ENCODE results near the gene TRH.
"Not testable (repeated sequence)": the region's sequence is repeated elsewhere in the genome, so short reads cannot be mapped to it uniquely, and the experiment has no call there.

The TRH gene

GRCh38 chr3:129996073-129996472 is 21.6 kb downstream of the TRH start:
- no peak for TF ChIP-seq CTCF (IDR thresholded peaks at IDR 0.05; ENCODE audit: insufficient read depth, low read depth, low read length, missing control alignments)
- no peak for DNase-seq (ENCODE audit: low read depth)
- no peak overlapping the region for H3K4me3 ChIP-seq (ENCODE audit: low read length)

GRCh38 chr3:129999176-129999575 is 24.7 kb downstream of the TRH start:
- not testable (repeated sequence) for H3K4me3 ChIP-seq (ENCODE audit: low read length); DNase-seq (ENCODE audit: low read depth)

GRCh38 chr3:130002666-130003598 is 28.4 kb downstream of the TRH start:
- peak; percentile 11 for DNase-seq (ENCODE audit: low read depth)
- H3K4me3 ChIP-seq (ENCODE audit: low read length), result peak overlapping the region; percentile 21
- peak; percentile 32 for TF ChIP-seq CTCF (IDR thresholded peaks at IDR 0.05; ENCODE audit: insufficient read depth, low read depth, low read length, missing control alignments)

- TF ChIP-seq CTCF (IDR thresholded peaks at IDR 0.05; ENCODE audit: insufficient read depth, low read depth, low read length, missing control alignments), result no peak
- DNase-seq (ENCODE audit: low read depth), result no peak
- no peak overlapping the region for H3K4me3 ChIP-seq (ENCODE audit: low read length)
These were observed 36.0 kb downstream of the TRH start for GRCh38 chr3:130010556-130010955.

- DNase-seq (ENCODE audit: low read depth), result peak; percentile 8
These were observed 37.6 kb downstream of the TRH start for GRCh38 chr3:130012108-130012507.

GRCh38 chr3:130013246-130013645 is 38.7 kb downstream of the TRH start:
- not testable (repeated sequence) for DNase-seq (ENCODE audit: low read depth); H3K4me3 ChIP-seq (ENCODE audit: low read length)

More at GRCh38 chr3:130012108-130012507, 37.6 kb downstream of the TRH start:
- H3K4me3 ChIP-seq (ENCODE audit: low read length), result not testable (repeated sequence)

GRCh38 chr3:130014526-130014925 is 40.0 kb downstream of the TRH start:
- TF ChIP-seq CTCF (IDR thresholded peaks at IDR 0.05; ENCODE audit: insufficient read depth, low read depth, low read length, missing control alignments), result no peak

GRCh38 chr3:130017661-130018060 is 43.1 kb downstream of the TRH start:
- not testable (repeated sequence) for DNase-seq (ENCODE audit: low read depth); H3K4me3 ChIP-seq (ENCODE audit: low read length)

More at GRCh38 chr3:130014526-130014925, 40.0 kb downstream of the TRH start:
- H3K4me3 ChIP-seq (ENCODE audit: low read length), result no peak overlapping the region
- no peak for DNase-seq (ENCODE audit: low read depth)

- not testable (repeated sequence) for H3K4me3 ChIP-seq (ENCODE audit: low read length)
- peak; percentile 85 for DNase-seq (ENCODE audit: low read depth)
These were observed 51.8 kb downstream of the TRH start for GRCh38 chr3:130026146-130026829.

- DNase-seq (ENCODE audit: low read depth); H3K4me3 ChIP-seq (ENCODE audit: low read length): not testable (repeated sequence)
These were observed 52.9 kb downstream of the TRH start for GRCh38 chr3:130027437-130027836.

Measured in epithelial cell of esophagus (primary cell).